Erythroblast (primary cell): ENCODE results near the gene FCHSD2.

ENCODE experiments used
- GATA1 ChIP-seq: IDR thresholded peaks from 2 replicates; pipeline ENCODE4 v1.6.1; 2011; ENCODE audit warnings: low read depth, mild to moderate bottlenecking, control low read depth, low read length, moderate library complexity
- POLR2A ChIP-seq: IDR thresholded peaks from 2 replicates; pipeline ENCODE4 v1.6.1; 2011; ENCODE audit warnings: mild to moderate bottlenecking, low read length

GRCh38 chr11:73177380-73177777 lies 35.3 kb upstream of the FCHSD2 start:
- TF ChIP-seq POLR2A (no peak), GATA1 (no peak)
